HCT116 (cell line): ENCODE data around the gene PCBP3. TPM values are rescaled to one million over a fixed set of nuclear protein-coding genes. Genes with fewer than 3 reads are reported as not detected.

Experiments used
- ATAC-seq: fragments of 200-7000 bp; cut with Tn5 transposase; 2 replicates; pipeline ENCODE4 v1.9.1; 2020; ENCODE audit warnings: mild to moderate bottlenecking, moderate library complexity
- BruUV-seq: library from RNA; stranded (reverse); fragments of 400-500 nt; replicated peaks from 2 replicates; lab custom pipeline; 2021; lab: Mats Ljungman, UMichigan
- CTCF ChIA-PET: fragments of 300-600 bp; sonication (Branson Sonifier 250); formaldehyde crosslinking; loops from one replicate; lab custom pipeline; 2021; ENCODE audit warnings: antibody characterized with exemption; lab: Charles Lee
- POLR2A ChIA-PET: fragments of 300-600, 350-600 bp; sonication (Branson Sonifier 250); formaldehyde crosslinking; loops from one replicate; lab custom pipeline; 2021; ENCODE audit warnings: antibody characterized with exemption; lab: Charles Lee
- RAD21 ChIA-PET, 2 experiments: fragments of 300-600 bp; sonication (Branson Sonifier 250); formaldehyde crosslinking; loops; one replicate each; lab custom pipeline; 2023; ENCODE audit warnings: low total read pairs in 2 of 2; ENCODE audit not compliant: uncharacterized antibody in 2 of 2, unreplicated experiment in 2 of 2, low non-redundant PET in 1 of 2; lab: Charles Lee
- DNase-seq: peaks from one replicate; pipeline ENCODE4 v3.0.0-alpha.2; 2010; ENCODE audit warnings: low read depth, low spot score
- H2AFZ ChIP-seq: fragments of 200-600 bp; shearing (Covaris generic), sonication (generic); 2 replicates; pipeline ENCODE4 v1.6.1; 2017; ENCODE audit warnings: low read depth, mixed run types, mixed read lengths, antibody characterized with exemption, low read length; ENCODE audit not compliant: poor library complexity, severe bottlenecking
- H3K27ac ChIP-seq: 2 replicates; pipeline ENCODE4 v1.5.1; 2012; ENCODE audit warnings: low read depth, low read length
- H3K27me3 ChIP-seq: fragments of 200-600 bp; sonication (generic); 2 replicates; pipeline ENCODE4 v1.6.1; 2016; ENCODE audit warnings: mixed run types, low read length, mixed read lengths; ENCODE audit not compliant: insufficient read depth
- H3K36me3 ChIP-seq, 2 experiments: fragments of 200-500 bp in 1 of 2; fragments of 200-600 bp in 1 of 2; sonication (Bioruptor generic) in 1 of 2; sonication (generic) in 1 of 2; 2 replicates each; pipeline versions ENCODE4 v1.5.1 to v1.6.1; 2014 to 2016; ENCODE audit warnings: low read length in 2 of 2, inconsistent platforms in 1 of 2, mixed read lengths in 1 of 2, mixed run types in 1 of 2; ENCODE audit not compliant: insufficient read depth in 2 of 2, control insufficient read depth in 1 of 2
- H3K4me1 ChIP-seq, 2 experiments: fragments of 200-600 bp in 1 of 2; sonication (generic) in 1 of 2; 2 replicates each; pipeline versions ENCODE4 v1.5.1 to v1.6.1; 2012 to 2017; ENCODE audit warnings: low read length in 2 of 2, inconsistent platforms in 1 of 2, mild to moderate bottlenecking in 1 of 2, mixed read lengths in 1 of 2, mixed run types in 1 of 2, moderate library complexity in 1 of 2; ENCODE audit not compliant: insufficient read depth in 2 of 2, control insufficient read depth in 1 of 2
- H3K4me2 ChIP-seq: fragments of 200-600 bp; sonication (generic); 2 replicates; pipeline ENCODE4 v1.6.1; 2017; ENCODE audit warnings: mixed run types, low read length, mixed read lengths
- H3K4me3 ChIP-seq, 2 experiments: fragments of 200-600 bp in 1 of 2; sonication (generic) in 1 of 2; replicated peaks in 1 of 2; 2 replicates each; pipeline ENCODE4 v1.5.1; 2011 to 2016; ENCODE audit warnings: low read length in 2 of 2, control low read depth in 1 of 2, low read depth in 1 of 2, mild to moderate bottlenecking in 1 of 2, mixed read lengths in 1 of 2, mixed run types in 1 of 2
- H3K79me2 ChIP-seq: fragments of 200-600 bp; sonication (generic); 2 replicates; pipeline ENCODE4 v1.6.1; 2017; ENCODE audit warnings: mild to moderate bottlenecking, mixed run types, low read length, moderate library complexity, mixed read lengths; ENCODE audit not compliant: insufficient read depth
- H3K9ac ChIP-seq: fragments of 200-600 bp; sonication (generic); 2 replicates; pipeline ENCODE4 v1.6.1; 2016; ENCODE audit warnings: low read length, mixed read lengths
- H3K9me2 ChIP-seq: fragments of 200-600 bp; sonication (generic), shearing (Covaris generic); 2 replicates; pipeline ENCODE4 v1.6.1; 2017; ENCODE audit warnings: mixed run types, mild to moderate bottlenecking, moderate library complexity; ENCODE audit not compliant: insufficient read depth
- H3K9me3 ChIP-seq, 2 experiments: fragments of 200-500 bp in 1 of 2; fragments of 200-600 bp in 1 of 2; sonication (Bioruptor generic) in 1 of 2; sonication (generic) in 1 of 2; 2 replicates each; pipeline ENCODE4 v1.6.1; 2014 to 2017; ENCODE audit warnings: low read length in 2 of 2, mixed read lengths in 2 of 2, inconsistent platforms in 1 of 2, low read depth in 1 of 2, mild to moderate bottlenecking in 1 of 2, mixed run types in 1 of 2, moderate library complexity in 1 of 2; ENCODE audit not compliant: control insufficient read depth in 1 of 2, insufficient read depth in 1 of 2
- H4K20me1 ChIP-seq: fragments of 200-600 bp; sonication (generic), shearing (Covaris generic); 2 replicates; pipeline ENCODE4 v1.6.1; 2017; ENCODE audit warnings: mixed run types, mild to moderate bottlenecking, moderate library complexity; ENCODE audit not compliant: insufficient read depth
- CBX3 ChIP-seq: IDR thresholded peaks from 2 replicates; pipeline ENCODE4 v1.6.1; 2012; ENCODE audit warnings: low read depth
- CEBPB ChIP-seq: IDR thresholded peaks from 2 replicates; pipeline ENCODE4 v1.6.1; 2012; ENCODE audit warnings: low read depth
- TCF7L2 ChIP-seq: IDR thresholded peaks from 2 replicates; pipeline ENCODE4 v1.7.0; 2011; ENCODE audit warnings: borderline replicate concordance, inconsistent platforms; ENCODE audit not compliant: insufficient read depth, insufficient read length; ENCODE audit errors: extremely low read depth
- ZFX ChIP-seq: fragments of 450-650 bp; IDR thresholded peaks from 2 replicates; pipeline ENCODE4 v1.6.1; 2017
- intact Hi-C: fragments of 100-400 bp; cut with micrococcal nuclease; formaldehyde crosslinking; loops from 2 replicates; pipeline ENCODE4 v1.10.0; 2022
- total RNA-seq: library from RNA; stranded (reverse); gene quantifications from one replicate; pipeline ENCODE4 v1.2.1, GENCODE V29; 2021; ENCODE audit not compliant: unreplicated experiment
- TF ChIP-seq, protein P1 (sequence below): IDR thresholded peaks from 2 replicates; pipeline ENCODE4 v1.6.1; 2012; ENCODE audit warnings: low read depth
- TF ChIP-seq, protein P2 (sequence below): IDR thresholded peaks from 2 replicates; pipeline ENCODE4 v1.6.1; 2012

PCBP3 gene
- total RNA-seq, 1 experiment from 2014 or later, result 3.1 TPM

DNA sequence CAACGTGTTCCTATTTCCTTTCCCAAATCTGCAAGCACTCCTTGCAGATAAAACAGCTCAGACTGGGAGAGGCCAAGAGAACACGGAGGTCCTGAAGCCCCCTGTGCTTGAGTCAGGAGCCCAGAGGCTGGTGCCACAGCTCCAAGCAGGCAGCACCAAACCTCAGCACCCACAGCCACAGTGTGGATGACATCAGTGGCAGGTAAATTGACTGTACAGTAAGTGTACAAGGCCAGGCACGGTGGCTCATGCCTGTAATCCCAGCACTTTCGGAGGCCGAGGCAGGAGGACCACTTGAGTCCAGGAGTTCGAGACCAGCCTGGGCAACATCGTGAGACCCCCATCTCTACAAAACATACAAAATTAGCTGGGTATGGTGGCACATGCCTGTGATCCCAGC lies 336.1 kb downstream of the PCBP3 start (continued):
- TF ChIP-seq, protein P1, sequence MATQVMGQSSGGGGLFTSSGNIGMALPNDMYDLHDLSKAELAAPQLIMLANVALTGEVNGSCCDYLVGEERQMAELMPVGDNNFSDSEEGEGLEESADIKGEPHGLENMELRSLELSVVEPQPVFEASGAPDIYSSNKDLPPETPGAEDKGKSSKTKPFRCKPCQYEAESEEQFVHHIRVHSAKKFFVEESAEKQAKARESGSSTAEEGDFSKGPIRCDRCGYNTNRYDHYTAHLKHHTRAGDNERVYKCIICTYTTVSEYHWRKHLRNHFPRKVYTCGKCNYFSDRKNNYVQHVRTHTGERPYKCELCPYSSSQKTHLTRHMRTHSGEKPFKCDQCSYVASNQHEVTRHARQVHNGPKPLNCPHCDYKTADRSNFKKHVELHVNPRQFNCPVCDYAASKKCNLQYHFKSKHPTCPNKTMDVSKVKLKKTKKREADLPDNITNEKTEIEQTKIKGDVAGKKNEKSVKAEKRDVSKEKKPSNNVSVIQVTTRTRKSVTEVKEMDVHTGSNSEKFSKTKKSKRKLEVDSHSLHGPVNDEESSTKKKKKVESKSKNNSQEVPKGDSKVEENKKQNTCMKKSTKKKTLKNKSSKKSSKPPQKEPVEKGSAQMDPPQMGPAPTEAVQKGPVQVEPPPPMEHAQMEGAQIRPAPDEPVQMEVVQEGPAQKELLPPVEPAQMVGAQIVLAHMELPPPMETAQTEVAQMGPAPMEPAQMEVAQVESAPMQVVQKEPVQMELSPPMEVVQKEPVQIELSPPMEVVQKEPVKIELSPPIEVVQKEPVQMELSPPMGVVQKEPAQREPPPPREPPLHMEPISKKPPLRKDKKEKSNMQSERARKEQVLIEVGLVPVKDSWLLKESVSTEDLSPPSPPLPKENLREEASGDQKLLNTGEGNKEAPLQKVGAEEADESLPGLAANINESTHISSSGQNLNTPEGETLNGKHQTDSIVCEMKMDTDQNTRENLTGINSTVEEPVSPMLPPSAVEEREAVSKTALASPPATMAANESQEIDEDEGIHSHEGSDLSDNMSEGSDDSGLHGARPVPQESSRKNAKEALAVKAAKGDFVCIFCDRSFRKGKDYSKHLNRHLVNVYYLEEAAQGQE, result no peak
- TF ChIP-seq CEBPB (no peak), TCF7L2 (no peak), CBX3 (no peak), ZFX (no peak)

DNA sequence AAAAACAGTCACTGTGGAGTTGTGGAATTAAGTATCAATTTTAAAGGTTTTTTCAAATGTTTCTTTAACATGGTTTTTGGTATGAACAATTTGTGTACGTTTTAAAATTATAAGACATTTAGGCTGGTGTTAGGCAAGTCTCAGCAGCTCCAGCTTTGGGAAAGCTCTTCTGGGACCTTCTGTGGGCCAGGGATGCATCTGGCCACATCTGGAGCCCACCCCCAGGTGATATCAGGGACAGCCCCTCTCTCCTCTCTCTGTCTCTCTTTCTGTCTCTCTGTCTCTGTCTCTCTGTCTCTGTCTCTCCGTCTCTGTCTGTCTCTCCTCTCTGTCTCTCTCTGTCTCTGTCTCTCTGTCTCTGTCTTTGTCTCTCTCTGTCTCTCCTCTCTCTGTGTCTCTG lies 336.7 kb downstream of the PCBP3 start:
- H3K9me2 ChIP-seq, result no peaks in the 10 kb centered on the region
- peak overlapping the region; percentile 79 for H3K4me2 ChIP-seq
- peaks cover 4 to 37% of the 10 kb centered on the region in 2 experiments; a peak in 3 of 4 replicates for H3K4me1 ChIP-seq
- H3K4me3 ChIP-seq, result no peak overlapping the region
- no peaks in the 10 kb centered on the region for H3K27me3 ChIP-seq
- BruUV-seq, result no TSS peak
- H3K79me2 ChIP-seq, result no peaks in the 10 kb centered on the region; the same call in 1 of the 2 replicates
- TF ChIP-seq, protein P2, sequence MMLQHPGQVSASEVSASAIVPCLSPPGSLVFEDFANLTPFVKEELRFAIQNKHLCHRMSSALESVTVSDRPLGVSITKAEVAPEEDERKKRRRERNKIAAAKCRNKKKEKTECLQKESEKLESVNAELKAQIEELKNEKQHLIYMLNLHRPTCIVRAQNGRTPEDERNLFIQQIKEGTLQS, result no peak
- no peak for TF ChIP-seq CEBPB
- no peaks in the 10 kb centered on the region for H3K9me3 ChIP-seq
- ATAC-seq (no peak), DNase-seq (no peak)
- no peak overlapping the region for H3K27ac ChIP-seq
- intact Hi-C loops, result no loop called here
- CTCF ChIA-PET, result no interaction called here
- POLR2A ChIA-PET, result no interaction called here
- no peak overlapping the region for H3K9ac ChIP-seq
- H4K20me1 ChIP-seq, result no peaks in the 10 kb centered on the region
- H3K36me3 ChIP-seq, result peaks cover 0 to 4% of the 10 kb centered on the region in 2 experiments; a peak in 1 of 4 replicates
- RAD21 ChIA-PET, result no interaction called here
- H2AFZ ChIP-seq, result no peak overlapping the region
